ENCODE results near the gene SPEN. TPM values are rescaled to one million over a fixed set of nuclear protein-coding genes. Genes with fewer than 3 reads are reported as not detected.
A peak's percentile ranks its signal among the peaks of the same experiment; 100 is the strongest.

Gene SPEN
- total and polyA plus RNA-seq, 9 of the 15 experiments (the other 6 are each of a cell fraction or from before 2014, with no cell fraction given), result 5.7 to 87.5 (median 27.2) TPM

- peak; percentile 11; the same call in 1 of the 2 replicates for TF ChIP-seq NFIC (IDR thresholded peaks at IDR 0.05)
- TF ChIP-seq POLR2H (tag; IDR thresholded peaks at IDR 0.05; ENCODE audit: low read depth), result no peak
- no peak for TF ChIP-seq ZNF318 (IDR thresholded peaks at IDR 0.05; ENCODE audit: borderline replicate concordance in 1 of 2, low read depth in 1 of 2)
- TF ChIP-seq ZNF436 (CRISPR knock-in tag; IDR thresholded peaks at IDR 0.05), result no peak
- TF ChIP-seq POU5F1 (IDR thresholded peaks at IDR 0.05; ENCODE audit: borderline replicate concordance, low read depth, low read length, partially characterized antibody), result no peak
- TF ChIP-seq ZNF57 (CRISPR knock-in tag; IDR thresholded peaks at IDR 0.05), result no peak
- TF ChIP-seq ZNF217 (CRISPR knock-in tag; IDR thresholded peaks at IDR 0.05), result no peak
- TF ChIP-seq MAZ (CRISPR knock-in tag; conservative IDR thresholded peaks at IDR 0.05 in 1 of 2, IDR thresholded peaks at IDR 0.05 in 1 of 2), result peak in 1 of 2 experiments; percentile 64; a peak in 2 of 4 replicates
- no peak for TF ChIP-seq FOXK1 (CRISPR knock-in tag; IDR thresholded peaks at IDR 0.05; ENCODE audit: borderline replicate concordance)
- TF ChIP-seq MXI1 (IDR thresholded peaks at IDR 0.05; ENCODE audit: low read depth, low read length), result peak; percentile 49; the same call in 1 of the 2 replicates
- TF ChIP-seq ARNT (IDR thresholded peaks at IDR 0.05), result no peak
- no peak for TF ChIP-seq STAT5B (CRISPR knock-in tag; IDR thresholded peaks at IDR 0.05)
- no peak for TF ChIP-seq ZBTB2 (IDR thresholded peaks at IDR 0.05)
- no peak for TF ChIP-seq ZSCAN29 (IDR thresholded peaks at IDR 0.05)
- TF ChIP-seq ZFP30 (CRISPR knock-in tag; IDR thresholded peaks at IDR 0.05; ENCODE audit: borderline replicate concordance), result no peak
- no peak for TF ChIP-seq RBM17 (IDR thresholded peaks at IDR 0.05; ENCODE audit: borderline replicate concordance, low read depth, low read length)
- no peak for TF ChIP-seq ESRRB (CRISPR knock-in tag; IDR thresholded peaks at IDR 0.05; ENCODE audit: borderline replicate concordance)
These were observed 102.1 kb downstream of the SPEN start (continued) for GRCh38 chr1:15949453-15950245.

Data from K562 (cell line).